Measurements from ENCODE around the gene MGST1. TPM values are rescaled to one million over a fixed set of nuclear protein-coding genes. Genes with fewer than 3 reads are reported as not detected.
A peak's percentile ranks its signal among the peaks of the same experiment; 100 is the strongest.

Gene MGST1
- total RNA-seq (10 to 100 TPM; 15.1 to 20.3 TPM), polyA plus RNA-seq (ENCODE audit: insufficient read length in 2 of 2) (100 to 1,000 TPM; 132 to 152 TPM)
- long read RNA-seq, donor 1, transcript MGST1-205 (4 exons, 914 nt) = major isoform, 52 of 77 reads
- long read RNA-seq, donor 1, transcript MGST1-219 (1 exons, 1,842 nt) = minor isoform, 13 of 77 reads
- long read RNA-seq, donor 1, partial matches to known transcripts = 10 of 77 reads
- long read RNA-seq, donor 1, other reads (novel, unspliced or antisense) = 0 of 77 reads
- long read RNA-seq, donor 2, transcript MGST1-205 (4 exons, 914 nt) = major isoform, 57 of 77 reads
- long read RNA-seq, donor 2, transcript MGST1-219 (1 exons, 1,842 nt) = minor isoform, 11 of 77 reads
- long read RNA-seq, donor 2, partial matches to known transcripts = 5 of 77 reads
- long read RNA-seq, donor 2, other reads (novel, unspliced or antisense) = 0 of 77 reads
- long read RNA-seq, donor 3, transcript MGST1-205 (4 exons, 914 nt) = major isoform, 41 of 54 reads
- long read RNA-seq, donor 3, transcript MGST1-219 (1 exons, 1,842 nt) = minor isoform, 6 of 54 reads
- long read RNA-seq, donor 3, partial matches to known transcripts = 6 of 54 reads
- long read RNA-seq, donor 3, other reads (novel, unspliced or antisense) = 0 of 54 reads
- long read RNA-seq, donor 4, transcript MGST1-219 (1 exons, 1,842 nt) = minor isoform, 13 of 68 reads
- long read RNA-seq, donor 4, transcript MGST1-205 (4 exons, 914 nt) = major isoform, 45 of 68 reads
- long read RNA-seq, donor 4, partial matches to known transcripts = 5 of 68 reads
- long read RNA-seq, donor 4, other reads (novel, unspliced or antisense) = 0 of 68 reads

- Histone ChIP-seq H3K4me1 (ENCODE audit: control insufficient read depth, insufficient read depth, low read length) (peaks cover 14% of the 10 kb centered on the region), H3K27me3 (ENCODE audit: control insufficient read depth, insufficient read depth, low read length) (peaks cover 8% of the 10 kb centered on the region), H3K27ac (ENCODE audit: low read depth, low read length) (peak within 1 kb of the TSS; percentile 80), H3K4me3 (ENCODE audit: low read depth, low read length) (peak within 1 kb of the TSS; percentile 49), H3K9me3 (ENCODE audit: control insufficient read depth, insufficient read depth, low read length) (no peaks in the 10 kb centered on the region), H3K36me3 (ENCODE audit: control insufficient read depth, insufficient read depth, low read length) (no peaks in the 10 kb centered on the region)
- peak in 4 of 6 donors; percentile 29 to 72 (median 54) for DNase-seq (ENCODE audit: low read depth in 4 of 6, low spot score in 6 of 6)
- under 1% methylated on average over 25 of the region's 31 CpGs for WGBS (ENCODE audit: insufficient coverage)
Measured at GRCh38 chr12:16347391-16348298, at the start of gene MGST1. MGST1 (plus strand) TSS chr12:16347645; CDS start chr12:16354253, 6,608 bp downstream.

GRCh38 chr12:16299403-16299802 lies 48.0 kb upstream of the MGST1 start:
- Histone ChIP-seq H3K4me1 (ENCODE audit: control insufficient read depth, insufficient read depth, low read length) (no peaks in the 10 kb centered on the region), H3K27me3 (ENCODE audit: control insufficient read depth, insufficient read depth, low read length) (no peaks in the 10 kb centered on the region), H3K36me3 (ENCODE audit: control insufficient read depth, insufficient read depth, low read length) (no peaks in the 10 kb centered on the region), H3K9me3 (ENCODE audit: control insufficient read depth, insufficient read depth, low read length) (no peaks in the 10 kb centered on the region), H3K27ac (ENCODE audit: low read depth, low read length) (no peak overlapping the region), H3K4me3 (ENCODE audit: low read depth, low read length) (no peak overlapping the region)
- peak in 2 of 6 donors; percentile 31 to 48 for DNase-seq (ENCODE audit: low read depth in 4 of 6, low spot score in 6 of 6)
- WGBS (ENCODE audit: insufficient coverage) = no CpG with 5 or more reads among the region's 2 CpGs

- no peak overlapping the region for H3K27ac ChIP-seq (ENCODE audit: low read depth, low read length)
- DNase-seq (ENCODE audit: low read depth in 4 of 6, low spot score in 6 of 6) = no peak
- H3K36me3 ChIP-seq (ENCODE audit: control insufficient read depth, insufficient read depth, low read length) = no peaks in the 10 kb centered on the region
- no peaks in the 10 kb centered on the region for H3K4me1 ChIP-seq (ENCODE audit: control insufficient read depth, insufficient read depth, low read length)
- no peaks in the 10 kb centered on the region for H3K9me3 ChIP-seq (ENCODE audit: control insufficient read depth, insufficient read depth, low read length)
- no peaks in the 10 kb centered on the region for H3K27me3 ChIP-seq (ENCODE audit: control insufficient read depth, insufficient read depth, low read length)
- 63% methylated on average over 1 of the region's 1 CpG for WGBS (ENCODE audit: insufficient coverage)
- no peak overlapping the region for H3K4me3 ChIP-seq (ENCODE audit: low read depth, low read length)
Measured at GRCh38 chr12:16300122-16300521, 47.3 kb upstream of the MGST1 start.

- DNase-seq (ENCODE audit: low read depth in 4 of 6, low spot score in 6 of 6) = peak in 1 of 6 donors; percentile 25
- Histone ChIP-seq H3K4me3 (ENCODE audit: low read depth, low read length) (no peak overlapping the region), H3K27me3 (ENCODE audit: control insufficient read depth, insufficient read depth, low read length) (no peaks in the 10 kb centered on the region), H3K9me3 (ENCODE audit: control insufficient read depth, insufficient read depth, low read length) (no peaks in the 10 kb centered on the region), H3K27ac (ENCODE audit: low read depth, low read length) (no peak overlapping the region), H3K4me1 (ENCODE audit: control insufficient read depth, insufficient read depth, low read length) (no peaks in the 10 kb centered on the region), H3K36me3 (ENCODE audit: control insufficient read depth, insufficient read depth, low read length) (no peaks in the 10 kb centered on the region)
- WGBS (ENCODE audit: insufficient coverage) = no CpG with 5 or more reads among the region's 7 CpGs
Measured at GRCh38 chr12:16300736-16301135, 46.7 kb upstream of the MGST1 start.

GRCh38 chr12:16303939-16304338 lies 43.5 kb upstream of the MGST1 start:
- H3K4me1 ChIP-seq (ENCODE audit: control insufficient read depth, insufficient read depth, low read length) = no peaks in the 10 kb centered on the region
- DNase-seq (ENCODE audit: low read depth in 4 of 6, low spot score in 6 of 6) = no peak
- no peak overlapping the region for H3K4me3 ChIP-seq (ENCODE audit: low read depth, low read length)
- 17% methylated on average over 1 of the region's 2 CpGs for WGBS (ENCODE audit: insufficient coverage)
- no peaks in the 10 kb centered on the region for H3K27me3 ChIP-seq (ENCODE audit: control insufficient read depth, insufficient read depth, low read length)
- H3K9me3 ChIP-seq (ENCODE audit: control insufficient read depth, insufficient read depth, low read length) = no peaks in the 10 kb centered on the region
- H3K36me3 ChIP-seq (ENCODE audit: control insufficient read depth, insufficient read depth, low read length) = no peaks in the 10 kb centered on the region
- no peak overlapping the region for H3K27ac ChIP-seq (ENCODE audit: low read depth, low read length)

GRCh38 chr12:16307856-16308475 lies 39.5 kb upstream of the MGST1 start:
- no peak overlapping the region for H3K27ac ChIP-seq (ENCODE audit: low read depth, low read length)
- H3K36me3 ChIP-seq (ENCODE audit: control insufficient read depth, insufficient read depth, low read length) = no peaks in the 10 kb centered on the region
- peaks cover 3% of the 10 kb centered on the region for H3K9me3 ChIP-seq (ENCODE audit: control insufficient read depth, insufficient read depth, low read length)
- H3K4me3 ChIP-seq (ENCODE audit: low read depth, low read length) = no peak overlapping the region
- peak in 1 of 6 donors; percentile 32 for DNase-seq (ENCODE audit: low read depth in 4 of 6, low spot score in 6 of 6)
- WGBS (ENCODE audit: insufficient coverage) = 67% methylated on average over 2 of the region's 3 CpGs
- no peaks in the 10 kb centered on the region for H3K27me3 ChIP-seq (ENCODE audit: control insufficient read depth, insufficient read depth, low read length)
- H3K4me1 ChIP-seq (ENCODE audit: control insufficient read depth, insufficient read depth, low read length) = no peaks in the 10 kb centered on the region

GRCh38 chr12:16310934-16311333 lies 36.5 kb upstream of the MGST1 start:
- WGBS (ENCODE audit: insufficient coverage) = no CpG with 5 or more reads among the region's 1 CpG
- Histone ChIP-seq H3K27ac (ENCODE audit: low read depth, low read length) (no peak overlapping the region), H3K36me3 (ENCODE audit: control insufficient read depth, insufficient read depth, low read length) (no peaks in the 10 kb centered on the region), H3K9me3 (ENCODE audit: control insufficient read depth, insufficient read depth, low read length) (peaks cover 3% of the 10 kb centered on the region), H3K4me1 (ENCODE audit: control insufficient read depth, insufficient read depth, low read length) (no peaks in the 10 kb centered on the region), H3K27me3 (ENCODE audit: control insufficient read depth, insufficient read depth, low read length) (no peaks in the 10 kb centered on the region), H3K4me3 (ENCODE audit: low read depth, low read length) (no peak overlapping the region)
- no peak for DNase-seq (ENCODE audit: low read depth in 4 of 6, low spot score in 6 of 6)

- Histone ChIP-seq H3K27me3 (ENCODE audit: control insufficient read depth, insufficient read depth, low read length) (no peaks in the 10 kb centered on the region), H3K36me3 (ENCODE audit: control insufficient read depth, insufficient read depth, low read length) (no peaks in the 10 kb centered on the region), H3K9me3 (ENCODE audit: control insufficient read depth, insufficient read depth, low read length) (no peaks in the 10 kb centered on the region), H3K4me3 (ENCODE audit: low read depth, low read length) (no peak overlapping the region), H3K4me1 (ENCODE audit: control insufficient read depth, insufficient read depth, low read length) (no peaks in the 10 kb centered on the region), H3K27ac (ENCODE audit: low read depth, low read length) (no peak overlapping the region)
- 83% methylated on average over 1 of the region's 1 CpG for WGBS (ENCODE audit: insufficient coverage)
- no peak for DNase-seq (ENCODE audit: low read depth in 4 of 6, low spot score in 6 of 6)
Measured at GRCh38 chr12:16323010-16323409, 24.4 kb upstream of the MGST1 start.

GRCh38 chr12:16323638-16324037 lies 23.8 kb upstream of the MGST1 start:
- H3K27ac ChIP-seq (ENCODE audit: low read depth, low read length) = no peak overlapping the region
- H3K4me3 ChIP-seq (ENCODE audit: low read depth, low read length) = no peak overlapping the region
- DNase-seq (ENCODE audit: low read depth in 4 of 6, low spot score in 6 of 6) = no peak
- H3K4me1 ChIP-seq (ENCODE audit: control insufficient read depth, insufficient read depth, low read length) = no peaks in the 10 kb centered on the region
- H3K9me3 ChIP-seq (ENCODE audit: control insufficient read depth, insufficient read depth, low read length) = no peaks in the 10 kb centered on the region
- WGBS (ENCODE audit: insufficient coverage) = no CpG with 5 or more reads among the region's 2 CpGs
- H3K36me3 ChIP-seq (ENCODE audit: control insufficient read depth, insufficient read depth, low read length) = no peaks in the 10 kb centered on the region
- H3K27me3 ChIP-seq (ENCODE audit: control insufficient read depth, insufficient read depth, low read length) = no peaks in the 10 kb centered on the region

Measured in spinal cord (tissue), 10 donors.